ENCODE results near the gene AQP12B.
"Not testable (repeated sequence)": the region's sequence is repeated elsewhere in the genome, so short reads cannot be mapped to it uniquely, and the experiment has no call there.

GRCh38 chr2:240674461-240675184 is 8.1 kb downstream of the AQP12B start:
- not testable (repeated sequence) for TF ChIP-seq CTCF (conservative IDR thresholded peaks at IDR 0.05; ENCODE audit: low read depth, low read length); EZH2 (IDR thresholded peaks at IDR 0.05; ENCODE audit: low read length, unreplicated experiment); EZH2phosphoT487 (IDR thresholded peaks at IDR 0.05; ENCODE audit: borderline replicate concordance, low read length)
